Left kidney (tissue), 2 donors: Measurements from ENCODE around the gene FAM3A. TPM values are rescaled to one million over a fixed set of nuclear protein-coding genes. Genes with fewer than 3 reads are reported as not detected.

ENCODE experiments used
- DNase-seq: peaks from one replicate; pipeline ENCODE4 v3.0.0-alpha.2; 2013
- polyA plus RNA-seq: library from polyadenylated mRNA; unstranded; fragments of 120-200 nt; gene quantifications from one replicate; pipeline ENCODE4 v1.2.1, GENCODE V29; 2013; ENCODE audit not compliant: insufficient read length

FAM3A gene
- polyA plus RNA-seq, 1 donor: 28.7 TPM

- DNase-seq: no peak
Observed at GRCh38 chrX:154482786-154483185, 33.2 kb downstream of the FAM3A start.

GRCh38 chrX:154481911-154482601 lies 34.0 kb downstream of the FAM3A start:
- DNase-seq: no peak

- no peak for DNase-seq
Observed at GRCh38 chrX:154481195-154481594, 34.8 kb downstream of the FAM3A start.

- DNase-seq: peak; percentile 82
Observed at GRCh38 chrX:154478728-154479622, 37.1 kb downstream of the FAM3A start, which contains the start of gene LAGE3. Gene LAGE3 (minus strand): TSS chrX:154479281. CDS start chrX:154478915, 366 bp downstream.

- no peak for DNase-seq
Observed at GRCh38 chrX:154477891-154478477, 38.0 kb downstream of the FAM3A start.

GRCh38 chrX:154476821-154477220 lies 39.2 kb downstream of the FAM3A start:
- DNase-seq: no peak

GRCh38 chrX:154473683-154474082 lies 42.3 kb downstream of the FAM3A start:
- DNase-seq: no peak

- no peak for DNase-seq
Observed at GRCh38 chrX:154472685-154473632, 43.1 kb downstream of the FAM3A start.

GRCh38 chrX:154471839-154472684 lies 44.0 kb downstream of the FAM3A start:
- DNase-seq: no peak

- DNase-seq: no peak
Observed at GRCh38 chrX:154470914-154471568, 45.0 kb downstream of the FAM3A start.

- no peak for DNase-seq
Observed at GRCh38 chrX:154470434-154470833, 45.6 kb downstream of the FAM3A start.

GRCh38 chrX:154469880-154470279 lies 46.2 kb downstream of the FAM3A start:
- DNase-seq: no peak

- DNase-seq: no peak
Observed at GRCh38 chrX:154469114-154469513, 46.9 kb downstream of the FAM3A start.

GRCh38 chrX:154468217-154468616 lies 47.8 kb downstream of the FAM3A start:
- DNase-seq: no peak

GRCh38 chrX:154467556-154467955 lies 48.5 kb downstream of the FAM3A start:
- DNase-seq: no peak

- no peak for DNase-seq
Observed at GRCh38 chrX:154466907-154467306, 49.1 kb downstream of the FAM3A start.

- DNase-seq: no peak
Observed at GRCh38 chrX:154466036-154466435, 50.0 kb downstream of the FAM3A start.

- no peak for DNase-seq
Observed at GRCh38 chrX:154465601-154466000, 50.4 kb downstream of the FAM3A start.

GRCh38 chrX:154464806-154465365 lies 51.1 kb downstream of the FAM3A start:
- no peak for DNase-seq
